HUES6 (cell line): Measurements from ENCODE around the gene RPA3.

ENCODE experiments used
- H3K27ac ChIP-seq: 2 replicates; pipeline ENCODE4 v1.7.0; 2013; ENCODE audit warnings: low read depth, mild to moderate bottlenecking, low read length, inconsistent platforms
- H3K27me3 ChIP-seq: 2 replicates; pipeline ENCODE4 v1.6.1; 2013; ENCODE audit warnings: low read length; ENCODE audit not compliant: control insufficient read depth, insufficient read depth
- H3K36me3 ChIP-seq: 2 replicates; pipeline ENCODE4 v1.6.1; 2013; ENCODE audit warnings: low read length; ENCODE audit not compliant: control insufficient read depth, insufficient read depth
- H3K4me1 ChIP-seq: 2 replicates; pipeline ENCODE4 v1.6.1; 2013; ENCODE audit warnings: low read length; ENCODE audit not compliant: control insufficient read depth, insufficient read depth
- H3K4me3 ChIP-seq: 2 replicates; pipeline ENCODE4 v1.5.1; 2013; ENCODE audit warnings: low read depth, low read length
- H3K9ac ChIP-seq: one replicate; pipeline ENCODE4 v1.6.1; 2013; ENCODE audit warnings: mild to moderate bottlenecking, low read length
- H3K9me3 ChIP-seq: 2 replicates; pipeline ENCODE4 v1.6.1; 2013; ENCODE audit warnings: low read depth, low read length; ENCODE audit not compliant: control insufficient read depth, insufficient read depth

The RPA3 gene

GRCh38 chr7:7718492-7718891 lies at the start of gene RPA3:
RPA3 (minus strand) TSS chr7:7718607; CDS start chr7:7640418, 78,189 bp downstream.
- peaks cover 2% of the 10 kb centered on the region; the same call in 1 of the 2 replicates for H3K9me3 ChIP-seq
- no peak within 1 kb of the TSS for H3K4me3 ChIP-seq
- no peaks in the 10 kb centered on the region for H3K4me1 ChIP-seq
- no peaks in the 10 kb centered on the region for H3K27me3 ChIP-seq
- H3K36me3 ChIP-seq: no peaks in the 10 kb centered on the region
- H3K9ac ChIP-seq: no peak within 1 kb of the TSS
- no peak within 1 kb of the TSS for H3K27ac ChIP-seq

- Histone ChIP-seq H3K9ac (no peak overlapping the region), H3K4me1 (peaks cover 6% of the 10 kb centered on the region), H3K27me3 (no peaks in the 10 kb centered on the region), H3K27ac (no peak overlapping the region), H3K36me3 (no peaks in the 10 kb centered on the region), H3K9me3 (no peaks in the 10 kb centered on the region), H3K4me3 (no peak overlapping the region)
These were observed 48.3 kb upstream of the RPA3 start for GRCh38 chr7:7766671-7767070.

GRCh38 chr7:7765422-7765821 lies 47.0 kb upstream of the RPA3 start:
- H3K27ac ChIP-seq: no peak overlapping the region
- no peak overlapping the region for H3K9ac ChIP-seq
- no peak overlapping the region for H3K4me3 ChIP-seq
- H3K4me1 ChIP-seq: peaks cover 6% of the 10 kb centered on the region
- no peaks in the 10 kb centered on the region for H3K9me3 ChIP-seq
- no peaks in the 10 kb centered on the region for H3K27me3 ChIP-seq
- no peaks in the 10 kb centered on the region for H3K36me3 ChIP-seq

- Histone ChIP-seq H3K4me3 (no peak overlapping the region), H3K9ac (no peak overlapping the region)
These were observed 46.4 kb upstream of the RPA3 start for GRCh38 chr7:7764520-7765396.

GRCh38 chr7:7761974-7762779 lies 43.8 kb upstream of the RPA3 start:
- Histone ChIP-seq H3K27ac (no peak overlapping the region), H3K9ac (no peak overlapping the region), H3K36me3 (no peaks in the 10 kb centered on the region), H3K4me1 (peaks cover 6% of the 10 kb centered on the region), H3K4me3 (no peak overlapping the region), H3K27me3 (no peaks in the 10 kb centered on the region), H3K9me3 (no peaks in the 10 kb centered on the region)

More at GRCh38 chr7:7764520-7765396, 46.4 kb upstream of the RPA3 start:
- H3K36me3 ChIP-seq: no peaks in the 10 kb centered on the region
- H3K27me3 ChIP-seq: no peaks in the 10 kb centered on the region
- no peak overlapping the region for H3K27ac ChIP-seq
- H3K4me1 ChIP-seq: peaks cover 6% of the 10 kb centered on the region
- no peaks in the 10 kb centered on the region for H3K9me3 ChIP-seq

- no peaks in the 10 kb centered on the region for H3K9me3 ChIP-seq
- H3K4me1 ChIP-seq: peaks cover 6% of the 10 kb centered on the region
- H3K27ac ChIP-seq: no peak overlapping the region
- H3K36me3 ChIP-seq: no peaks in the 10 kb centered on the region
- no peak overlapping the region for H3K9ac ChIP-seq
- no peak overlapping the region for H3K4me3 ChIP-seq
- no peaks in the 10 kb centered on the region for H3K27me3 ChIP-seq
These were observed 43.0 kb upstream of the RPA3 start for GRCh38 chr7:7761340-7761973.

GRCh38 chr7:7757576-7757975 lies 39.2 kb upstream of the RPA3 start:
- no peak overlapping the region for H3K27ac ChIP-seq
- H3K4me1 ChIP-seq: peaks cover 4% of the 10 kb centered on the region
- H3K9ac ChIP-seq: no peak overlapping the region
- no peaks in the 10 kb centered on the region for H3K9me3 ChIP-seq
- H3K27me3 ChIP-seq: no peaks in the 10 kb centered on the region
- H3K4me3 ChIP-seq: no peak overlapping the region
- H3K36me3 ChIP-seq: no peaks in the 10 kb centered on the region

GRCh38 chr7:7756577-7756976 lies 38.2 kb upstream of the RPA3 start:
- H3K9ac ChIP-seq: no peak overlapping the region
- H3K36me3 ChIP-seq: no peaks in the 10 kb centered on the region
- no peaks in the 10 kb centered on the region for H3K9me3 ChIP-seq
- H3K4me1 ChIP-seq: peaks cover 2% of the 10 kb centered on the region
- H3K4me3 ChIP-seq: no peak overlapping the region
- H3K27ac ChIP-seq: no peak overlapping the region
- no peaks in the 10 kb centered on the region for H3K27me3 ChIP-seq

- Histone ChIP-seq H3K4me1 (peaks cover 6% of the 10 kb centered on the region), H3K27ac (no peak overlapping the region), H3K36me3 (no peaks in the 10 kb centered on the region), H3K4me3 (no peak overlapping the region), H3K9ac (no peak overlapping the region), H3K9me3 (no peaks in the 10 kb centered on the region), H3K27me3 (no peaks in the 10 kb centered on the region)
These were observed 33.1 kb upstream of the RPA3 start for GRCh38 chr7:7751243-7752092.

GRCh38 chr7:7750571-7751242 lies 32.3 kb upstream of the RPA3 start:
- no peak overlapping the region for H3K27ac ChIP-seq
- H3K36me3 ChIP-seq: no peaks in the 10 kb centered on the region
- peaks cover 6% of the 10 kb centered on the region for H3K4me1 ChIP-seq
- H3K9ac ChIP-seq: no peak overlapping the region
- no peaks in the 10 kb centered on the region for H3K9me3 ChIP-seq
- H3K4me3 ChIP-seq: no peak overlapping the region
- H3K27me3 ChIP-seq: no peaks in the 10 kb centered on the region
